GM12878 (cell line): ENCODE results near the gene PRSS36. TPM values are rescaled to one million over a fixed set of nuclear protein-coding genes. Genes with fewer than 3 reads are reported as not detected.

ENCODE experiments used
- CREM ChIP-seq: IDR thresholded peaks from 2 replicates; pipeline ENCODE4 v1.6.1; 2014; ENCODE audit warnings: antibody characterized with exemption, low read depth
- DPF2 ChIP-seq: fragments of 450-650 bp; IDR thresholded peaks from 2 replicates; pipeline ENCODE4 v1.6.1; 2017; ENCODE audit warnings: mild to moderate bottlenecking
- JUNB ChIP-seq: IDR thresholded peaks from 2 replicates; pipeline ENCODE4 v1.6.1; 2016; ENCODE audit warnings: antibody characterized with exemption, mild to moderate bottlenecking
- MAX ChIP-seq: IDR thresholded peaks from 2 replicates; pipeline ENCODE4 v1.6.1; 2012; ENCODE audit warnings: low read depth, low read length, improper control_type of control experiment
- MLLT1 ChIP-seq: fragments of 450-650 bp; IDR thresholded peaks from 2 replicates; pipeline ENCODE4 v1.6.1; 2016; ENCODE audit warnings: mild to moderate bottlenecking
- MTA2 ChIP-seq: fragments of 450-650 bp; IDR thresholded peaks from 2 replicates; pipeline ENCODE4 v1.6.1; 2016; ENCODE audit warnings: low read depth, mild to moderate bottlenecking, moderate library complexity
- MTA3 ChIP-seq: IDR thresholded peaks from 2 replicates; pipeline ENCODE4 v1.6.1; 2012; ENCODE audit warnings: low read length, inconsistent platforms, borderline replicate concordance
- MYC ChIP-seq: IDR thresholded peaks from 2 replicates; pipeline ENCODE4 v1.6.1; 2011; ENCODE audit warnings: mild to moderate bottlenecking, low read length, moderate library complexity, inconsistent platforms; ENCODE audit not compliant: insufficient read depth, insufficient replicate concordance, insufficient read length, severe bottlenecking
- NR2C1 ChIP-seq: fragments of 450-650 bp; IDR thresholded peaks from 2 replicates; pipeline ENCODE4 v1.6.1; 2017; ENCODE audit warnings: antibody characterized with exemption, mild to moderate bottlenecking, moderate library complexity
- NRF1 ChIP-seq: conservative IDR thresholded peaks from 2 replicates; pipeline ENCODE4 v1.6.1; 2011; ENCODE audit warnings: mild to moderate bottlenecking, low read depth, low read length, improper control_type of control experiment
- RAD51 ChIP-seq: fragments of 450-650 bp; IDR thresholded peaks from 2 replicates; pipeline ENCODE4 v1.6.1; 2016; ENCODE audit warnings: moderate library complexity, mild to moderate bottlenecking, inconsistent platforms
- RUNX3 ChIP-seq: IDR thresholded peaks from 2 replicates; pipeline ENCODE4 v1.6.1; 2012; ENCODE audit warnings: low read length, inconsistent platforms
- SMARCA5 ChIP-seq: fragments of 450-650 bp; IDR thresholded peaks from 2 replicates; pipeline ENCODE4 v1.6.1; 2017; ENCODE audit warnings: mild to moderate bottlenecking
- SUPT20H ChIP-seq: IDR thresholded peaks from 2 replicates; pipeline ENCODE4 v1.6.1; 2011; ENCODE audit warnings: low read depth, mild to moderate bottlenecking, low read length, moderate library complexity, borderline replicate concordance; ENCODE audit not compliant: control insufficient read depth
- USF2 ChIP-seq: IDR thresholded peaks from 2 replicates; pipeline ENCODE4 v1.6.1; 2011; ENCODE audit warnings: low read depth, low read length, improper control_type of control experiment, borderline replicate concordance
- WRNIP1 ChIP-seq: IDR thresholded peaks from 2 replicates; pipeline ENCODE4 v1.6.1; 2011; ENCODE audit warnings: low read depth, low read length, improper control_type of control experiment, borderline replicate concordance
- YY1 ChIP-seq: IDR thresholded peaks from 2 replicates; pipeline ENCODE4 v1.6.1; 2011; ENCODE audit warnings: low read depth, mild to moderate bottlenecking, low read length
- ZNF24 ChIP-seq: fragments of 450-650 bp; IDR thresholded peaks from 2 replicates; pipeline ENCODE4 v1.6.1; 2017; ENCODE audit warnings: antibody characterized with exemption, mild to moderate bottlenecking
- polyA plus RNA-seq, 11 experiments: library from polyadenylated mRNA; depleted of rRNA in 4 of 11; unstranded in 6 of 11; stranded (reverse) in 5 of 11; fragments of >200 nt; fragmentation: Nextera tagmentation in 4 of 11; fragmentation: Illumina TruSeq in 1 of 11; extraction: Ambion mirVana in 4 of 11; extraction: Trizol in 1 of 11; gene quantifications; 1 replicate in 1 of 11; 2 replicates in 10 of 11; pipeline versions ENCODE4 v1.2.1 to v1.2.3, GENCODE V29; 2011 to 2016; ENCODE audit warnings: inconsistent platforms in 2 of 11, missing spikeins in 2 of 11, low read depth in 1 of 11
- total RNA-seq, 4 experiments: library from RNA; depleted of rRNA in 3 of 4; stranded (reverse); fragments of >200 nt in 3 of 4; fragmentation: Illumina TruSeq in 1 of 4; extraction: Trizol in 1 of 4; gene quantifications; 2 replicates each; pipeline versions ENCODE4 v1.2.1 to v1.2.3, GENCODE V29; 2013 to 2021

The PRSS36 gene
- total and polyA plus RNA-seq, 10 of the 15 experiments (the other 5 are each of a cell fraction or from before 2014, with no cell fraction given), result 0.11 to 1.1 (median 0.17) TPM; not detected in 3

- peak; percentile 84 for TF ChIP-seq MLLT1
- TF ChIP-seq YY1, result peak; percentile 95
- no peak for TF ChIP-seq USF2
- TF ChIP-seq MYC, result no peak
- TF ChIP-seq ZNF24, result no peak
- TF ChIP-seq WRNIP1, result no peak
- no peak for TF ChIP-seq SUPT20H
- TF ChIP-seq MTA3, result no peak
- peak; percentile 66; the same call in 1 of the 2 replicates for TF ChIP-seq MTA2
- no peak for TF ChIP-seq MAX
- peak; percentile 38 for TF ChIP-seq RUNX3
- TF ChIP-seq NRF1, result no peak
- peak; percentile 26; the same call in 1 of the 2 replicates for TF ChIP-seq DPF2
- TF ChIP-seq JUNB, result no peak
- no peak for TF ChIP-seq RAD51
- peak; percentile 57 for TF ChIP-seq CREM
- TF ChIP-seq SMARCA5, result peak; percentile 83
- TF ChIP-seq NR2C1, result no peak
These were observed 30.0 kb upstream of the PRSS36 start, which contains the start of gene FUS (continued) for GRCh38 chr16:31179747-31180459.
